Hepatocyte (in vitro differentiated cells): ENCODE data around the gene DOC2B. TPM values are rescaled to one million over a fixed set of nuclear protein-coding genes. Genes with fewer than 3 reads are reported as not detected.

Source experiments
- DNase-seq: peaks from one replicate; pipeline ENCODE4 v3.0.0-alpha.2; 2016; ENCODE audit warnings: low spot score
- H2AFZ ChIP-seq: fragments of 200-600 bp; sonication (generic); 2 replicates; pipeline ENCODE4 v1.6.0; 2016; ENCODE audit warnings: antibody characterized with exemption, mild to moderate bottlenecking
- H3K27ac ChIP-seq: fragments of 200-600 bp; sonication (generic); 2 replicates; pipeline ENCODE4 v1.5.1; 2016; ENCODE audit warnings: mild to moderate bottlenecking
- H3K27me3 ChIP-seq: fragments of 200-600 bp; sonication (generic); 2 replicates; pipeline ENCODE4 v1.6.1; 2016
- H3K36me3 ChIP-seq: fragments of 200-600 bp; sonication (generic); replicated peaks from 2 replicates; pipeline ENCODE4 v1.5.1; 2016; ENCODE audit warnings: low read depth; ENCODE audit not compliant: insufficient read depth
- H3K4me1 ChIP-seq: fragments of 200-600 bp; sonication (generic); 2 replicates; pipeline ENCODE4 v1.5.1; 2016; ENCODE audit warnings: mild to moderate bottlenecking, moderate library complexity; ENCODE audit not compliant: insufficient read depth
- H3K4me2 ChIP-seq: fragments of 200-600 bp; sonication (generic); 2 replicates; pipeline ENCODE4 v1.6.0; 2016
- H3K4me3 ChIP-seq: fragments of 200-600 bp; sonication (generic); 2 replicates; pipeline ENCODE4 v1.5.1; 2016; ENCODE audit warnings: mild to moderate bottlenecking
- H3K79me2 ChIP-seq: fragments of 200-600 bp; sonication (generic); 2 replicates; pipeline ENCODE4 v1.6.0; 2017; ENCODE audit warnings: mild to moderate bottlenecking
- H3K9me2 ChIP-seq: fragments of 200-600 bp; sonication (generic); replicated peaks from 2 replicates; pipeline ENCODE4 v1.6.0; 2017; ENCODE audit warnings: mild to moderate bottlenecking; ENCODE audit not compliant: insufficient read depth
- H3K9me3 ChIP-seq: fragments of 200-600 bp; sonication (generic); 2 replicates; pipeline ENCODE4 v1.5.1; 2016; ENCODE audit warnings: low read depth, mild to moderate bottlenecking
- H4K20me1 ChIP-seq: fragments of 200-600 bp; sonication (generic); 2 replicates; pipeline ENCODE4 v1.6.0; 2016; ENCODE audit warnings: mild to moderate bottlenecking; ENCODE audit not compliant: insufficient read depth, poor library complexity, severe bottlenecking
- CTCF ChIP-seq: fragments of 200-600 bp; sonication (generic); IDR thresholded peaks from 2 replicates; pipeline ENCODE4 v1.5.1; 2016; ENCODE audit warnings: antibody characterized with exemption, mild to moderate bottlenecking; ENCODE audit not compliant: poor library complexity
- EZH2 ChIP-seq: fragments of 200-600 bp; sonication (generic); IDR thresholded peaks from 2 replicates; pipeline ENCODE4 v1.6.1; 2016; ENCODE audit warnings: antibody characterized with exemption, mild to moderate bottlenecking, borderline replicate concordance
- EZH2phosphoT487 ChIP-seq: fragments of 200-600 bp; sonication (generic); IDR thresholded peaks from one replicate; pipeline ENCODE4 v1.6.1; 2018; ENCODE audit warnings: antibody characterized with exemption, mild to moderate bottlenecking, low read depth, moderate library complexity; ENCODE audit not compliant: unreplicated experiment, severe bottlenecking
- WGBS: methylation state at CpG from one replicate; pipeline ENCODE4 v1.1.6; 2016; ENCODE audit warnings: low lambda C conversion rate; ENCODE audit errors: missing lambda C conversion rate; 5-methylcytosine and 5-hydroxymethylcytosine counted together
- polyA plus RNA-seq: library from polyadenylated mRNA; unstranded; fragments of >200 nt; fragmentation: Nextera tagmentation; extraction: Ambion mirVana; gene quantifications from 2 replicates; pipeline ENCODE4 v1.2.1, GENCODE V29; 2016
- total RNA-seq: library from RNA; depleted of rRNA; stranded (reverse); fragments of >200 nt; gene quantifications from 2 replicates; pipeline ENCODE4 v1.2.3, GENCODE V29; 2014

DOC2B gene
- total and polyA plus RNA-seq, 2 experiments from 2014 or later, result 0.59 to 1.6 TPM

- Histone ChIP-seq H4K20me1 (no peaks in the 10 kb centered on the region), H3K79me2 (no peaks in the 10 kb centered on the region), H3K4me1 (peaks cover 18% of the 10 kb centered on the region), H3K27ac (peak overlapping the region; percentile 83), H3K4me3 (no peak overlapping the region), H3K27me3 (peaks cover 8% of the 10 kb centered on the region), H3K4me2 (no peak overlapping the region), H3K9me3 (no peaks in the 10 kb centered on the region), H3K36me3 (no peaks in the 10 kb centered on the region), H2AFZ (no peak overlapping the region), H3K9me2 (no peaks in the 10 kb centered on the region)
- 97% methylated on average over 8 of the region's 8 CpGs for WGBS
- TF ChIP-seq EZH2phosphoT487 (no peak), CTCF (no peak), EZH2 (no peak)
- no peak for DNase-seq
These were observed 12.0 kb upstream of the DOC2B start for GRCh38 chr17:193426-193810.

GRCh38 chr17:192666-193425 is 11.4 kb upstream of the DOC2B start:
- H3K36me3 ChIP-seq, result no peaks in the 10 kb centered on the region
- H3K79me2 ChIP-seq, result no peaks in the 10 kb centered on the region
- WGBS, result 91% methylated on average over 13 of the region's 21 CpGs
- no peaks in the 10 kb centered on the region for H3K9me3 ChIP-seq
- TF ChIP-seq CTCF, result no peak
- TF ChIP-seq EZH2, result no peak
- no peak for TF ChIP-seq EZH2phosphoT487
- peaks cover 8% of the 10 kb centered on the region for H3K27me3 ChIP-seq
- H3K27ac ChIP-seq, result no peak overlapping the region
- H3K9me2 ChIP-seq, result no peaks in the 10 kb centered on the region
- no peak overlapping the region for H2AFZ ChIP-seq
- no peak overlapping the region for H3K4me2 ChIP-seq
- DNase-seq, result no peak
- no peak overlapping the region for H3K4me3 ChIP-seq
- no peaks in the 10 kb centered on the region for H4K20me1 ChIP-seq
- peaks cover 18% of the 10 kb centered on the region for H3K4me1 ChIP-seq

GRCh38 chr17:189444-189843 is 8.0 kb upstream of the DOC2B start:
- peaks cover 10% of the 10 kb centered on the region for H3K4me1 ChIP-seq
- 86% methylated on average over 7 of the region's 7 CpGs for WGBS
- no peaks in the 10 kb centered on the region for H3K79me2 ChIP-seq
- H3K36me3 ChIP-seq, result no peaks in the 10 kb centered on the region
- no peaks in the 10 kb centered on the region for H4K20me1 ChIP-seq
- no peaks in the 10 kb centered on the region for H3K9me3 ChIP-seq
- H3K9me2 ChIP-seq, result no peaks in the 10 kb centered on the region
- no peak for DNase-seq
- no peak overlapping the region for H3K4me2 ChIP-seq
- H3K27me3 ChIP-seq, result peaks cover 17% of the 10 kb centered on the region
- TF ChIP-seq EZH2 (no peak), EZH2phosphoT487 (no peak), CTCF (no peak)
- no peak overlapping the region for H3K27ac ChIP-seq
- no peak overlapping the region for H2AFZ ChIP-seq
- H3K4me3 ChIP-seq, result no peak overlapping the region
